ENCODE measurements around the gene CREG2.

DNA sequence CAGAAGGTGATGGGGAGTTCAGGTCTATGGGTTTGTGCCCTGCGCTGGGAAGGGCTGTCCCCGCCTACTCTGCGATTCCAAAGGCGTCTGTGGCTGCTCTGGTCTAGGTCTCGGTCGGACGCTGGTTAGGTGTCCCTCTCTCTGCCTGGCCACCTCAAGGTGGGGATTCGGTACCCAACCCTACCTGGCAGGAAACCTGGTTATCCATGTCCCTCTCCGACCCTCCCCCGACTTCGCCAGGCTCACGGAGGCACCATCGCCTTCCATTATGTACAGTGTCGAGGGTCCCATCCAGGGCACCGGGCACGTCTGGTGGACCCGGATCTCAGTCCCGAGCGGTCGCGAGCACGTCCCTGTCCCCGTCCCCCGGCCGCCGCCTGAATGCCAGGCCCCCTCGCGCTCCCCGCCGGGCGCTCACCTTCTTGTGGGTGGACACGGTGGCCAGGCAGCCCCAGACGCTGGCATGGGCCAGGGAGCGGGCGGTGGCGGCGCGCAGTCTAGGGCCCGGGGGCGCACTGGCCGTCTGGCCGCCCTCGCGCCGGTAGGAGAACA lies 628 bp downstream of the CREG2 start:
- TF ChIP-seq POLR2AphosphoS5 (IDR thresholded peaks at IDR 0.05; ENCODE audit: low read depth, low read length) (no peak), POLR2A (IDR thresholded peaks at IDR 0.05; ENCODE audit: low read depth, low read length) (no peak), TAF1 (IDR thresholded peaks at IDR 0.05; ENCODE audit: borderline replicate concordance, low read depth, low read length) (no peak)

All from GM12892 (cell line).